ENCODE data around the gene YIPF6. TPM values are rescaled to one million over a fixed set of nuclear protein-coding genes. Genes with fewer than 3 reads are reported as not detected.

Gene YIPF6
- polyA plus RNA-seq, 1 of the 3 experiments (the other 2 are of a cell fraction) = 15.0 TPM

DNA sequence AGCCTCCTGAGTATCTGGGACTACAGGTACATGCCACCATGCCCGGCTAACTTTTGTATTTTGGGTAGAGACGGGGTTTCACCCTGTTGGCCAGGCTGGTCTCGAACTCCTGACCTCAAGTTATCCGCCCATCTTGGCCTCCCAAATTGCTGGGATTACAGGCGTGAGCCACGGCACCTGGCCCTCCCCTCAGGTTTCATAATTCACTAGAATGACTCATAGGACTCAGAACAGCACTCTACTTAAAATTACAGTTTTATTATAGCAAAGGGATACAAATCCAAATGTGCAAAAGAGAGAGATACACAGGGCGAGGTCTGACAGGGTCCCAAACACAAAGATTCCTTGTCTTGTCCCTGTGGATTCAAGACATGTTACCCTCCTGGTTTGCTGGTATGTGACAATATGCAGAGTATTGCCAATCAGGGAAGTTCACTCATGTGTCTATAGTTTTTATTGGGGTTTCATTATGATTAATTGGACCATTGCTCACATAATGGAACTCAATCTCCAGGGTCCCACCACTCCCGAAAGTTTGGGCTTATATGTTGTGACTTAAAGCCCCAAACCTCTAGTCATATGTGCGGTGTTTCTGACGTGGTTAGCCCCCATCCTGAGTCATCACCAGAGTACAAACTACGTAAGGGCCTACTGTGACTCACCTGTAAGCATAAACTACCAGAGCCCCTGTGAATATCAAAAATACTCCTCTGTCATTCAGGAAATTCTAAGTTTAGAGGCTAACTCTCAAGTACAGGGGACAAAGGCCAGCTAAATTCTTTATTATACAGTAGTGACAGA is 5.2 kb downstream of the YIPF6 start:
- Histone ChIP-seq H3K4me3 (ENCODE audit: low read depth in 2 of 2, low read length in 1 of 2) (no peak overlapping the region), H2AFZ (ENCODE audit: low read depth) (no peak overlapping the region), H4K20me1 (ENCODE audit: insufficient read depth) (peaks cover 22% of the 10 kb centered on the region), H3K9me2 (no peaks in the 10 kb centered on the region), H3K27me3 (ENCODE audit: insufficient read depth) (no peaks in the 10 kb centered on the region), H3K4me2 (no peak overlapping the region), H3K4me1 (ENCODE audit: control insufficient read depth in 1 of 2, insufficient read depth in 2 of 2, low read depth in 1 of 2, low read length in 1 of 2) (peaks cover 0 to 3% of the 10 kb centered on the region in 2 experiments; a peak in 1 of 4 replicates), H3K9me3 (no peaks in the 10 kb centered on the region), H3K79me2 (ENCODE audit: insufficient read depth) (peaks cover 82% of the 10 kb centered on the region), H3K36me3 (replicated peaks in 1 of 2; ENCODE audit: control insufficient read depth in 1 of 2, insufficient read depth in 2 of 2, low read length in 1 of 2) (peaks cover 0 to 9% of the 10 kb centered on the region in 2 experiments), H3K9ac (no peak overlapping the region), H3F3A (replicated peaks; ENCODE audit: insufficient read depth) (no peaks in the 10 kb centered on the region), H3K27ac (ENCODE audit: low read depth in 2 of 2, low read length in 1 of 2) (no peak overlapping the region)
- DNase-seq = no peak
- ChIA-PET CTCF (interaction anchor here (1.3 kb wide), 1 partner anchor 7 kb away, joined by 4 read pairs; no protein-coding TSS in a partner anchor), POLR2A (no interaction called here)
- TF ChIP-seq CHD2 (IDR thresholded peaks at IDR 0.05; ENCODE audit: low read length, partially characterized antibody) (no peak), RAD21 (IDR thresholded peaks at IDR 0.05; ENCODE audit: low read length) (no peak), FOSL2 (IDR thresholded peaks at IDR 0.05; ENCODE audit: borderline replicate concordance, low read depth) (peak; percentile 16; the same call in 1 of the 2 replicates), POLR2AphosphoS5 (IDR thresholded peaks at IDR 0.05; ENCODE audit: low read depth, low read length) (no peak), USF1 (IDR thresholded peaks at IDR 0.05; ENCODE audit: borderline replicate concordance, low read depth) (no peak)
- 82% methylated on average over 10 of the region's 11 CpGs for WGBS (ENCODE audit: low lambda C conversion rate)

DNA sequence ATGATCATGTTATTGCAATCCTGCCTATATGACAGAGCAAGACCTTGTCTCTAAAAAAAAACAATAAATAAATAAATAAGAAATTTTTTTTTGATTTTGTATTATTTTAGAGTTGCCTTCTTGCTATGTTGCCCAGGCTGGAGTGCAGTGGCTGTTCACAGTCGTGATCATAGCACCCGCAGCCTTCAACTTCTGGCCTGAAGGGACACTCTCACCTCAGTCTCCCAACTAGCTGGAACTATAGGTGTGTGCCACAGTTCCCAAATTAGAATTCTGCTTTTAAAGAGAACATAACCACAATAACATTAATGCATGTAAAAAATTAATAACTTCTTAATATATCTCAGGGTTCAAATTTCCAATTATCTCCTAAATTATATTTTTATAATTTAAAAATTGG is 7.8 kb downstream of the YIPF6 start:
- no peak overlapping the region for H3K4me2 ChIP-seq
- no peaks in the 10 kb centered on the region for H3K9me3 ChIP-seq
- no peaks in the 10 kb centered on the region for H3K27me3 ChIP-seq (ENCODE audit: insufficient read depth)
- no peaks in the 10 kb centered on the region for H3K4me1 ChIP-seq (ENCODE audit: control insufficient read depth in 1 of 2, insufficient read depth in 2 of 2, low read depth in 1 of 2, low read length in 1 of 2)
- 100% methylated on average over 2 of the region's 2 CpGs for WGBS (ENCODE audit: low lambda C conversion rate)
- DNase-seq = no peak
- peaks cover 37% of the 10 kb centered on the region for H4K20me1 ChIP-seq (ENCODE audit: insufficient read depth)
- peaks cover 9 to 14% of the 10 kb centered on the region in 2 experiments for H3K36me3 ChIP-seq (replicated peaks in 1 of 2; ENCODE audit: control insufficient read depth in 1 of 2, insufficient read depth in 2 of 2, low read length in 1 of 2)
- no peak overlapping the region for H3K9ac ChIP-seq
- TF ChIP-seq, protein P1, sequence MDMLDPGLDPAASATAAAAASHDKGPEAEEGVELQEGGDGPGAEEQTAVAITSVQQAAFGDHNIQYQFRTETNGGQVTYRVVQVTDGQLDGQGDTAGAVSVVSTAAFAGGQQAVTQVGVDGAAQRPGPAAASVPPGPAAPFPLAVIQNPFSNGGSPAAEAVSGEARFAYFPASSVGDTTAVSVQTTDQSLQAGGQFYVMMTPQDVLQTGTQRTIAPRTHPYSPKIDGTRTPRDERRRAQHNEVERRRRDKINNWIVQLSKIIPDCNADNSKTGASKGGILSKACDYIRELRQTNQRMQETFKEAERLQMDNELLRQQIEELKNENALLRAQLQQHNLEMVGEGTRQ (IDR thresholded peaks at IDR 0.05; ENCODE audit: borderline replicate concordance, low read depth, low read length) = no peak
- TF ChIP-seq YY1 (IDR thresholded peaks at IDR 0.05; ENCODE audit: low read depth) = no peak
- TF ChIP-seq, protein P2, sequence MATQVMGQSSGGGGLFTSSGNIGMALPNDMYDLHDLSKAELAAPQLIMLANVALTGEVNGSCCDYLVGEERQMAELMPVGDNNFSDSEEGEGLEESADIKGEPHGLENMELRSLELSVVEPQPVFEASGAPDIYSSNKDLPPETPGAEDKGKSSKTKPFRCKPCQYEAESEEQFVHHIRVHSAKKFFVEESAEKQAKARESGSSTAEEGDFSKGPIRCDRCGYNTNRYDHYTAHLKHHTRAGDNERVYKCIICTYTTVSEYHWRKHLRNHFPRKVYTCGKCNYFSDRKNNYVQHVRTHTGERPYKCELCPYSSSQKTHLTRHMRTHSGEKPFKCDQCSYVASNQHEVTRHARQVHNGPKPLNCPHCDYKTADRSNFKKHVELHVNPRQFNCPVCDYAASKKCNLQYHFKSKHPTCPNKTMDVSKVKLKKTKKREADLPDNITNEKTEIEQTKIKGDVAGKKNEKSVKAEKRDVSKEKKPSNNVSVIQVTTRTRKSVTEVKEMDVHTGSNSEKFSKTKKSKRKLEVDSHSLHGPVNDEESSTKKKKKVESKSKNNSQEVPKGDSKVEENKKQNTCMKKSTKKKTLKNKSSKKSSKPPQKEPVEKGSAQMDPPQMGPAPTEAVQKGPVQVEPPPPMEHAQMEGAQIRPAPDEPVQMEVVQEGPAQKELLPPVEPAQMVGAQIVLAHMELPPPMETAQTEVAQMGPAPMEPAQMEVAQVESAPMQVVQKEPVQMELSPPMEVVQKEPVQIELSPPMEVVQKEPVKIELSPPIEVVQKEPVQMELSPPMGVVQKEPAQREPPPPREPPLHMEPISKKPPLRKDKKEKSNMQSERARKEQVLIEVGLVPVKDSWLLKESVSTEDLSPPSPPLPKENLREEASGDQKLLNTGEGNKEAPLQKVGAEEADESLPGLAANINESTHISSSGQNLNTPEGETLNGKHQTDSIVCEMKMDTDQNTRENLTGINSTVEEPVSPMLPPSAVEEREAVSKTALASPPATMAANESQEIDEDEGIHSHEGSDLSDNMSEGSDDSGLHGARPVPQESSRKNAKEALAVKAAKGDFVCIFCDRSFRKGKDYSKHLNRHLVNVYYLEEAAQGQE (IDR thresholded peaks at IDR 0.05; ENCODE audit: low read depth, low read length) = no peak
- TF ChIP-seq FOXM1 (IDR thresholded peaks at IDR 0.05; ENCODE audit: low read depth) = no peak
- no peak for TF ChIP-seq GABPA (IDR thresholded peaks at IDR 0.05; ENCODE audit: low read depth)
- no peak for TF ChIP-seq FOSL2 (IDR thresholded peaks at IDR 0.05; ENCODE audit: borderline replicate concordance, low read depth)
- TF ChIP-seq, protein P3, sequence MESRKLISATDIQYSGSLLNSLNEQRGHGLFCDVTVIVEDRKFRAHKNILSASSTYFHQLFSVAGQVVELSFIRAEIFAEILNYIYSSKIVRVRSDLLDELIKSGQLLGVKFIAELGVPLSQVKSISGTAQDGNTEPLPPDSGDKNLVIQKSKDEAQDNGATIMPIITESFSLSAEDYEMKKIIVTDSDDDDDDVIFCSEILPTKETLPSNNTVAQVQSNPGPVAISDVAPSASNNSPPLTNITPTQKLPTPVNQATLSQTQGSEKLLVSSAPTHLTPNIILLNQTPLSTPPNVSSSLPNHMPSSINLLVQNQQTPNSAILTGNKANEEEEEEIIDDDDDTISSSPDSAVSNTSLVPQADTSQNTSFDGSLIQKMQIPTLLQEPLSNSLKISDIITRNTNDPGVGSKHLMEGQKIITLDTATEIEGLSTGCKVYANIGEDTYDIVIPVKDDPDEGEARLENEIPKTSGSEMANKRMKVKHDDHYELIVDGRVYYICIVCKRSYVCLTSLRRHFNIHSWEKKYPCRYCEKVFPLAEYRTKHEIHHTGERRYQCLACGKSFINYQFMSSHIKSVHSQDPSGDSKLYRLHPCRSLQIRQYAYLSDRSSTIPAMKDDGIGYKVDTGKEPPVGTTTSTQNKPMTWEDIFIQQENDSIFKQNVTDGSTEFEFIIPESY (IDR thresholded peaks at IDR 0.05; ENCODE audit: borderline replicate concordance, low read depth) = no peak
- no peak for TF ChIP-seq MXI1 (IDR thresholded peaks at IDR 0.05; ENCODE audit: low read depth, low read length)
- no peak for TF ChIP-seq TAF1 (IDR thresholded peaks at IDR 0.05; ENCODE audit: borderline replicate concordance, low read depth, low read length)
- TF ChIP-seq NRF1 (IDR thresholded peaks at IDR 0.05; ENCODE audit: low read depth, low read length) = no peak
- no peak for TF ChIP-seq TEAD4 (IDR thresholded peaks at IDR 0.05; ENCODE audit: borderline replicate concordance, insufficient read depth)
- TF ChIP-seq MAX (IDR thresholded peaks at IDR 0.05; ENCODE audit: low read depth) = no peak
- H3K4me3 ChIP-seq (ENCODE audit: low read depth in 2 of 2, low read length in 1 of 2) = no peak overlapping the region
- H3K79me2 ChIP-seq (ENCODE audit: insufficient read depth) = peaks cover 70% of the 10 kb centered on the region
- H2AFZ ChIP-seq (ENCODE audit: low read depth) = no peak overlapping the region
- POLR2A ChIA-PET = no interaction called here
- no peaks in the 10 kb centered on the region for H3K9me2 ChIP-seq
- CTCF ChIA-PET = interaction anchor here (0.9 kb wide), 1 partner anchor 309 kb away, joined by 3 read pairs; no protein-coding TSS in a partner anchor
- H3K27ac ChIP-seq (ENCODE audit: low read depth in 2 of 2, low read length in 1 of 2) = no peak overlapping the region
- H3F3A ChIP-seq (replicated peaks; ENCODE audit: insufficient read depth) = peaks cover 3% of the 10 kb centered on the region
